MM.1S (cell line): ENCODE results near the gene DGKI.

Experiments used
- DNase-seq: peaks from one replicate; pipeline ENCODE4 v3.0.0-alpha.2; 2015
- H2AFZ ChIP-seq: fragments of 300-600 bp; sonication (generic); 2 replicates; pipeline ENCODE4 v1.6.0; 2016; ENCODE audit warnings: antibody characterized with exemption, low read length
- H3F3A ChIP-seq: fragments of 300-600 bp; sonication (generic); 2 replicates; pipeline ENCODE4 v1.6.1; 2016; ENCODE audit warnings: mild to moderate bottlenecking, antibody characterized with exemption, low read length, moderate library complexity, mixed read lengths; ENCODE audit not compliant: insufficient read depth
- H3K27ac ChIP-seq: fragments of 300-600 bp; sonication (generic); 2 replicates; pipeline ENCODE4 v1.5.1; 2016; ENCODE audit warnings: mild to moderate bottlenecking, low read length
- H3K27me3 ChIP-seq: fragments of 300-600 bp; sonication (generic); replicated peaks from 2 replicates; pipeline ENCODE4 v1.6.0; 2016; ENCODE audit warnings: low read length; ENCODE audit not compliant: insufficient read depth
- H3K36me3 ChIP-seq: fragments of 300-600 bp; sonication (generic); replicated peaks from 2 replicates; pipeline ENCODE4 v1.6.1; 2016; ENCODE audit warnings: mild to moderate bottlenecking, low read length, mixed read lengths; ENCODE audit not compliant: insufficient read depth
- H3K4me1 ChIP-seq: fragments of 300-600 bp; sonication (generic); 2 replicates; pipeline ENCODE4 v1.6.1; 2016; ENCODE audit warnings: low read length, mixed read lengths
- H3K4me2 ChIP-seq: fragments of 300-600 bp; sonication (generic); 2 replicates; pipeline ENCODE4 v1.6.0; 2016; ENCODE audit warnings: low read depth, low read length
- H3K4me3 ChIP-seq: fragments of 300-600 bp; sonication (generic); 2 replicates; pipeline ENCODE4 v1.5.1; 2016; ENCODE audit warnings: low read length, mixed read lengths
- H3K79me2 ChIP-seq: fragments of 300-600 bp; sonication (generic); 2 replicates; pipeline ENCODE4 v1.6.1; 2016; ENCODE audit warnings: mixed run types, low read length, mixed read lengths
- H3K9ac ChIP-seq: fragments of 300-600 bp; sonication (generic); 2 replicates; pipeline ENCODE4 v1.6.1; 2016; ENCODE audit warnings: low read length, mixed read lengths
- H3K9me2 ChIP-seq: fragments of 300-600 bp; sonication (generic); replicated peaks from 2 replicates; pipeline ENCODE4 v1.6.1; 2016; ENCODE audit warnings: mild to moderate bottlenecking, low read length, mixed read lengths; ENCODE audit not compliant: insufficient read depth
- H3K9me3 ChIP-seq: fragments of 300-600 bp; sonication (generic); replicated peaks from 2 replicates; pipeline ENCODE4 v1.6.1; 2016; ENCODE audit warnings: mild to moderate bottlenecking, low read length, mixed read lengths; ENCODE audit not compliant: insufficient read depth
- H4K20me1 ChIP-seq: fragments of 300-600 bp; sonication (generic); 2 replicates; pipeline ENCODE4 v1.6.1; 2016; ENCODE audit warnings: mild to moderate bottlenecking, low read length, moderate library complexity, mixed read lengths; ENCODE audit not compliant: insufficient read depth
- CTCF ChIP-seq: fragments of 300-600 bp; sonication (generic); IDR thresholded peaks from 2 replicates; pipeline ENCODE4 v1.5.1; 2016; ENCODE audit warnings: antibody characterized with exemption, low read length, mixed read lengths
- EZH2 ChIP-seq: fragments of 300-600 bp; sonication (generic); optimal IDR thresholded peaks from 2 replicates; pipeline ENCODE3; 2017; ENCODE audit warnings: low read depth, mild to moderate bottlenecking, antibody characterized with exemption, low read length, mixed read lengths
- EZH2phosphoT487 ChIP-seq: fragments of 300-600 bp; sonication (generic); IDR thresholded peaks from 2 replicates; pipeline ENCODE4 v1.6.1; 2018; ENCODE audit warnings: antibody characterized with exemption, low read length

DGKI gene

GRCh38 chr7:137879357-137880158 is 32.8 kb upstream of the DGKI start:
- no peaks in the 10 kb centered on the region for H3K9me2 ChIP-seq
- H2AFZ ChIP-seq: no peak overlapping the region
- no peaks in the 10 kb centered on the region for H3K9me3 ChIP-seq
- TF ChIP-seq EZH2 (no peak), CTCF (no peak), EZH2phosphoT487 (no peak)
- H4K20me1 ChIP-seq: no peaks in the 10 kb centered on the region
- no peak for DNase-seq
- peaks cover 15% of the 10 kb centered on the region; the same call in 1 of the 2 replicates for H3K36me3 ChIP-seq
- H3K4me2 ChIP-seq: no peak overlapping the region
- H3K4me3 ChIP-seq: no peak overlapping the region
- H3F3A ChIP-seq: no peaks in the 10 kb centered on the region
- no peaks in the 10 kb centered on the region for H3K4me1 ChIP-seq
- H3K27me3 ChIP-seq: no peaks in the 10 kb centered on the region
- no peaks in the 10 kb centered on the region for H3K79me2 ChIP-seq
- H3K9ac ChIP-seq: no peak overlapping the region
- no peak overlapping the region for H3K27ac ChIP-seq

GRCh38 chr7:137878333-137878961 is 31.7 kb upstream of the DGKI start:
- Histone ChIP-seq H3K4me1 (no peaks in the 10 kb centered on the region), H3K4me3 (no peak overlapping the region), H3K4me2 (no peak overlapping the region), H3K79me2 (no peaks in the 10 kb centered on the region), H4K20me1 (no peaks in the 10 kb centered on the region), H3F3A (no peaks in the 10 kb centered on the region), H3K36me3 (peaks cover 12% of the 10 kb centered on the region; the same call in 1 of the 2 replicates), H3K9me3 (no peaks in the 10 kb centered on the region), H3K27me3 (no peaks in the 10 kb centered on the region), H3K9ac (no peak overlapping the region), H2AFZ (no peak overlapping the region), H3K27ac (no peak overlapping the region), H3K9me2 (no peaks in the 10 kb centered on the region)
- DNase-seq: no peak
- TF ChIP-seq CTCF: no peak
- no peak for TF ChIP-seq EZH2phosphoT487
- no peak for TF ChIP-seq EZH2

GRCh38 chr7:137877027-137877675 is 30.4 kb upstream of the DGKI start:
- Histone ChIP-seq H3K27ac (no peak overlapping the region), H3K9ac (no peak overlapping the region), H3K4me2 (no peak overlapping the region), H4K20me1 (no peaks in the 10 kb centered on the region), H3K4me3 (no peak overlapping the region), H3K9me2 (no peaks in the 10 kb centered on the region), H3K27me3 (no peaks in the 10 kb centered on the region), H3K4me1 (no peaks in the 10 kb centered on the region), H3K9me3 (no peaks in the 10 kb centered on the region), H2AFZ (no peak overlapping the region), H3F3A (no peaks in the 10 kb centered on the region), H3K79me2 (no peaks in the 10 kb centered on the region), H3K36me3 (peaks cover 8% of the 10 kb centered on the region; the same call in 1 of the 2 replicates)
- TF ChIP-seq CTCF: no peak
- no peak for TF ChIP-seq EZH2phosphoT487
- TF ChIP-seq EZH2: no peak
- no peak for DNase-seq
